SK-N-SH (cell line): ENCODE data around the gene TMEM14B.

Experiments
- JUND ChIP-seq: IDR thresholded peaks from 2 replicates; pipeline ENCODE4 v1.4.0; 2012
- RAD21 ChIP-seq: IDR thresholded peaks from 2 replicates; pipeline ENCODE4 v1.6.1; 2012; ENCODE audit warnings: mild to moderate bottlenecking, low read length
- TAF1 ChIP-seq: IDR thresholded peaks from 2 replicates; pipeline ENCODE4 v1.6.1; 2012; ENCODE audit warnings: low read depth, mild to moderate bottlenecking, low read length, moderate library complexity, borderline replicate concordance
- TF ChIP-seq, protein P1 (sequence below): fragments of 200-600 bp; sonication (generic); IDR thresholded peaks from 2 replicates; pipeline ENCODE4 v1.6.1; 2017; ENCODE audit warnings: antibody characterized with exemption, mild to moderate bottlenecking, moderate library complexity

- TF ChIP-seq, protein P1, sequence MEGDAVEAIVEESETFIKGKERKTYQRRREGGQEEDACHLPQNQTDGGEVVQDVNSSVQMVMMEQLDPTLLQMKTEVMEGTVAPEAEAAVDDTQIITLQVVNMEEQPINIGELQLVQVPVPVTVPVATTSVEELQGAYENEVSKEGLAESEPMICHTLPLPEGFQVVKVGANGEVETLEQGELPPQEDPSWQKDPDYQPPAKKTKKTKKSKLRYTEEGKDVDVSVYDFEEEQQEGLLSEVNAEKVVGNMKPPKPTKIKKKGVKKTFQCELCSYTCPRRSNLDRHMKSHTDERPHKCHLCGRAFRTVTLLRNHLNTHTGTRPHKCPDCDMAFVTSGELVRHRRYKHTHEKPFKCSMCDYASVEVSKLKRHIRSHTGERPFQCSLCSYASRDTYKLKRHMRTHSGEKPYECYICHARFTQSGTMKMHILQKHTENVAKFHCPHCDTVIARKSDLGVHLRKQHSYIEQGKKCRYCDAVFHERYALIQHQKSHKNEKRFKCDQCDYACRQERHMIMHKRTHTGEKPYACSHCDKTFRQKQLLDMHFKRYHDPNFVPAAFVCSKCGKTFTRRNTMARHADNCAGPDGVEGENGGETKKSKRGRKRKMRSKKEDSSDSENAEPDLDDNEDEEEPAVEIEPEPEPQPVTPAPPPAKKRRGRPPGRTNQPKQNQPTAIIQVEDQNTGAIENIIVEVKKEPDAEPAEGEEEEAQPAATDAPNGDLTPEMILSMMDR: no peak
- TF ChIP-seq TAF1: no peak
- no peak for TF ChIP-seq RAD21
- TF ChIP-seq JUND: no peak
These were observed 2.1 kb downstream of the TMEM14B start for GRCh38 chr6:10749734-10750133.
